Spleen (tissue), 7 donors: ENCODE results near the gene ZNF292.

Experiments used
- CTCF ChIP-seq, 11 experiments: fragments of 200-600 bp in 7 of 11; fragments of 450-650 bp in 4 of 11; sonication (generic) in 4 of 11; IDR thresholded peaks in 8 of 11; conservative IDR thresholded peaks in 3 of 11; 1 replicate in 7 of 11; 2 replicates in 4 of 11; pipeline versions ENCODE4 v1.4.0 to v1.8.0; 2016 to 2021; ENCODE audit warnings: antibody characterized with exemption in 11 of 11, inconsistent platforms in 4 of 11, mild to moderate bottlenecking in 1 of 11
- POLR2A ChIP-seq, 3 donors: fragments of 450-650 bp; IDR thresholded peaks; one replicate each; pipeline ENCODE4 v1.5.1; 2017; ENCODE audit warnings: antibody characterized with exemption in 3 of 3, mild to moderate bottlenecking in 1 of 3
- POLR2AphosphoS5 ChIP-seq, 3 donors: sonication (generic); formaldehyde crosslinking; IDR thresholded peaks; one replicate each; pipeline ENCODE4 v1.5.1; 2017; ENCODE audit warnings: antibody characterized with exemption in 3 of 3
- donor health status: DM: no; HTN: no; CAD: no; lungs with moderate emphysema.
- donor health status: DM: no; HTN: no; CAD: no.
- donor health status: DM: no; HTN: no; CAD: no.

GRCh38 chr6:87261534-87261933 is 106.2 kb downstream of the ZNF292 start:
- TF ChIP-seq POLR2AphosphoS5 (IDR thresholded peaks at IDR 0.05) (no peak), CTCF (IDR thresholded peaks at IDR 0.05 in 8 of 11, conservative IDR thresholded peaks at IDR 0.05 in 3 of 11) (no peak), POLR2A (IDR thresholded peaks at IDR 0.05) (no peak)
